ENCODE measurements around the gene ASPHD2.

DNA sequence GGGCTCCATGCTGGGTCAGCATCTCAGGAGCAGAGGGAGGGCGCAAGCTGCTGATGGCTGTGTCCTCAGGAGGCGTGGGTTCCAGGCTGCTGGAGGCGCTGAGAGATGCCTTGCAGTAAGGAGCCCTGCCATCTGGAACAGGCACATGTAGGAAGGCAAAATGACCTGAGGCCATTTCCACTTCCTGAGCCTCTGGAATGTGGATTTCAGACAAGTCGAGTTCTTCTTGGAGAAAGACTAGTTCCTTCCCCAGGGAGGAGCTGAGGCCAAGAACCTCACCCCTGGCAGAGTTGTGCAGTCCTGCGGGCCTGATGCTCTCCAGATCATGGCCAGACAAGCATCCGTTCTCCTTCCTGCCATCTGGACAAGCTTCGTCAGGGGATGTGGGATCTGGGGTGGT lies 35.3 kb downstream of the ASPHD2 start:
- TF ChIP-seq, protein P1, sequence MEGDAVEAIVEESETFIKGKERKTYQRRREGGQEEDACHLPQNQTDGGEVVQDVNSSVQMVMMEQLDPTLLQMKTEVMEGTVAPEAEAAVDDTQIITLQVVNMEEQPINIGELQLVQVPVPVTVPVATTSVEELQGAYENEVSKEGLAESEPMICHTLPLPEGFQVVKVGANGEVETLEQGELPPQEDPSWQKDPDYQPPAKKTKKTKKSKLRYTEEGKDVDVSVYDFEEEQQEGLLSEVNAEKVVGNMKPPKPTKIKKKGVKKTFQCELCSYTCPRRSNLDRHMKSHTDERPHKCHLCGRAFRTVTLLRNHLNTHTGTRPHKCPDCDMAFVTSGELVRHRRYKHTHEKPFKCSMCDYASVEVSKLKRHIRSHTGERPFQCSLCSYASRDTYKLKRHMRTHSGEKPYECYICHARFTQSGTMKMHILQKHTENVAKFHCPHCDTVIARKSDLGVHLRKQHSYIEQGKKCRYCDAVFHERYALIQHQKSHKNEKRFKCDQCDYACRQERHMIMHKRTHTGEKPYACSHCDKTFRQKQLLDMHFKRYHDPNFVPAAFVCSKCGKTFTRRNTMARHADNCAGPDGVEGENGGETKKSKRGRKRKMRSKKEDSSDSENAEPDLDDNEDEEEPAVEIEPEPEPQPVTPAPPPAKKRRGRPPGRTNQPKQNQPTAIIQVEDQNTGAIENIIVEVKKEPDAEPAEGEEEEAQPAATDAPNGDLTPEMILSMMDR (tag by site-specific recombination; IDR thresholded peaks at IDR 0.05): no peak
- TF ChIP-seq, protein P2, sequence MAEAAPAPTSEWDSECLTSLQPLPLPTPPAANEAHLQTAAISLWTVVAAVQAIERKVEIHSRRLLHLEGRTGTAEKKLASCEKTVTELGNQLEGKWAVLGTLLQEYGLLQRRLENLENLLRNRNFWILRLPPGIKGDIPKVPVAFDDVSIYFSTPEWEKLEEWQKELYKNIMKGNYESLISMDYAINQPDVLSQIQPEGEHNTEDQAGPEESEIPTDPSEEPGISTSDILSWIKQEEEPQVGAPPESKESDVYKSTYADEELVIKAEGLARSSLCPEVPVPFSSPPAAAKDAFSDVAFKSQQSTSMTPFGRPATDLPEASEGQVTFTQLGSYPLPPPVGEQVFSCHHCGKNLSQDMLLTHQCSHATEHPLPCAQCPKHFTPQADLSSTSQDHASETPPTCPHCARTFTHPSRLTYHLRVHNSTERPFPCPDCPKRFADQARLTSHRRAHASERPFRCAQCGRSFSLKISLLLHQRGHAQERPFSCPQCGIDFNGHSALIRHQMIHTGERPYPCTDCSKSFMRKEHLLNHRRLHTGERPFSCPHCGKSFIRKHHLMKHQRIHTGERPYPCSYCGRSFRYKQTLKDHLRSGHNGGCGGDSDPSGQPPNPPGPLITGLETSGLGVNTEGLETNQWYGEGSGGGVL (tag by site-specific recombination; IDR thresholded peaks at IDR 0.05): no peak
- TF ChIP-seq ZNF169 (tag by site-specific recombination; IDR thresholded peaks at IDR 0.05) (no peak), ZNF785 (tag by site-specific recombination; IDR thresholded peaks at IDR 0.05) (no peak), ZNF311 (tag by site-specific recombination; IDR thresholded peaks at IDR 0.05; ENCODE audit: borderline replicate concordance) (no peak), ZBTB8A (tag by site-specific recombination; IDR thresholded peaks at IDR 0.05) (no peak), MYNN (tag by site-specific recombination; IDR thresholded peaks at IDR 0.05; ENCODE audit: borderline replicate concordance) (no peak), ZNF792 (tag by site-specific recombination; IDR thresholded peaks at IDR 0.05) (no peak)

Measured in HEK293 (cell line).